ENCODE results near the gene ZC3H18. TPM values are rescaled to one million over a fixed set of nuclear protein-coding genes. Genes with fewer than 3 reads are reported as not detected.

Gene ZC3H18
- total and polyA plus RNA-seq, 10 of the 15 experiments (the other 5 are each of a cell fraction or from before 2014, with no cell fraction given): 1.0 to 58.3 (median 22.4) TPM

- TF ChIP-seq CEBPZ (IDR thresholded peaks at IDR 0.05; ENCODE audit: low read depth, low read length) (no peak), SUPT20H (IDR thresholded peaks at IDR 0.05; ENCODE audit: borderline replicate concordance, control insufficient read depth, low read depth, low read length) (no peak), STAT1 (conservative IDR thresholded peaks at IDR 0.05) (no peak), CBX5 (IDR thresholded peaks at IDR 0.05; ENCODE audit: low read depth) (peak; percentile 97), SPI1 (IDR thresholded peaks at IDR 0.05; ENCODE audit: borderline replicate concordance, insufficient read depth, low read depth, low read length) (no peak)
Observed at GRCh38 chr16:88543230-88543813, 26.9 kb upstream of the ZC3H18 start (continued).

- Histone ChIP-seq H3K79me2 (ENCODE audit: control insufficient read depth, insufficient read depth, low read length) (no peaks in the 10 kb centered on the region), H3K27ac (ENCODE audit: control insufficient read depth, insufficient read depth) (no peak overlapping the region), H3K4me2 (ENCODE audit: control insufficient read depth, insufficient read depth) (no peak overlapping the region), H3K4me1 (ENCODE audit: control insufficient read depth, insufficient read depth, low read length) (no peaks in the 10 kb centered on the region; the same call in 1 of the 2 replicates), H3K4me3 (no peak overlapping the region), H4K20me1 (ENCODE audit: control insufficient read depth, insufficient read depth) (no peaks in the 10 kb centered on the region), H2AFZ (ENCODE audit: control insufficient read depth, low read depth, low read length) (no peak overlapping the region), H3K9me3 (replicated peaks; ENCODE audit: control insufficient read depth, insufficient read depth, low read length) (peaks cover 14% of the 10 kb centered on the region; the same call in 2 of the 3 replicates), H3K36me3 (ENCODE audit: control insufficient read depth in 2 of 2, insufficient read depth in 2 of 2, low read length in 1 of 2) (no peaks in the 10 kb centered on the region), H3K27me3 (replicated peaks in 1 of 2; ENCODE audit: control insufficient read depth in 2 of 2, insufficient read depth in 2 of 2, low read length in 1 of 2) (no peaks in the 10 kb centered on the region), H3K9ac (ENCODE audit: control insufficient read depth, insufficient read depth, low read length) (no peak overlapping the region)
- SMC1A ChIA-PET (ENCODE audit: uncharacterized antibody, unreplicated experiment): no interaction called here
- intact Hi-C loops (cut with micrococcal nuclease; ENCODE audit: unreplicated experiment): no loop called here
- POLR2A ChIA-PET: interaction anchor here (1.1 kb wide), 1 partner anchor 729 kb away, joined by 4 read pairs; no protein-coding TSS in a partner anchor
- in situ Hi-C loops (cut with MboI): no loop called here
- no peak for DNase-seq (ENCODE audit: low read depth, low spot score)
- 31% methylated on average over 7 of the region's 7 CpGs for WGBS (ENCODE audit: insufficient coverage, insufficient replicate concordance, low lambda C conversion rate, missing lambda C conversion rate)
- RAD21 ChIA-PET (ENCODE audit: unreplicated experiment): no interaction called here
- no peak for FAIRE-seq
- BruUV-seq (replicated peaks): no TSS peak
- ATAC-seq: no peak
- TF ChIP-seq ZNF592 (IDR thresholded peaks at IDR 0.05) (no peak), BACH1 (IDR thresholded peaks at IDR 0.05; ENCODE audit: borderline replicate concordance) (no peak), SPI1 (IDR thresholded peaks at IDR 0.05; ENCODE audit: borderline replicate concordance, insufficient read depth, low read depth, low read length) (no peak), SMC3 (IDR thresholded peaks at IDR 0.05; ENCODE audit: borderline replicate concordance, low read length) (no peak), CBX3 (IDR thresholded peaks at IDR 0.05; ENCODE audit: borderline replicate concordance, low read depth) (no peak), BMI1 (IDR thresholded peaks at IDR 0.05; ENCODE audit: borderline replicate concordance) (no peak), ASH2L (IDR thresholded peaks at IDR 0.05; ENCODE audit: borderline replicate concordance, low read depth) (no peak), POLR2A (IDR thresholded peaks at IDR 0.05; ENCODE audit: low read depth, low read length) (no peak)
- CTCF ChIA-PET: no interaction called here
Observed at GRCh38 chr16:88545781-88546180, 24.4 kb upstream of the ZC3H18 start.

All from GM12878 (cell line).